HCT116 (cell line): Measurements from ENCODE around the gene SGK1.

Experiments used
- CEBPB ChIP-seq: IDR thresholded peaks from 2 replicates; pipeline ENCODE4 v1.6.1; 2012; ENCODE audit warnings: low read depth
- EZH2 ChIP-seq: fragments of 200-600 bp; sonication (generic); IDR thresholded peaks from 2 replicates; pipeline ENCODE4 v1.6.1; 2017; ENCODE audit warnings: antibody characterized with exemption, mixed run types
- JUND ChIP-seq: IDR thresholded peaks from 2 replicates; pipeline ENCODE4 v1.6.1; 2012
- POLR2A ChIP-seq: IDR thresholded peaks from 2 replicates; pipeline ENCODE4 v1.7.0; 2011; ENCODE audit warnings: borderline replicate concordance; ENCODE audit not compliant: insufficient read depth, insufficient read length; ENCODE audit errors: extremely low read depth
- POLR2AphosphoS5 ChIP-seq: IDR thresholded peaks from 2 replicates; pipeline ENCODE4 v1.6.1; 2011; ENCODE audit warnings: mild to moderate bottlenecking, low read depth, low read length, moderate library complexity
- RAD21 ChIP-seq: IDR thresholded peaks from 2 replicates; pipeline ENCODE4 v1.6.1; 2012; ENCODE audit warnings: low read depth, mild to moderate bottlenecking
- REST ChIP-seq: IDR thresholded peaks from 2 replicates; pipeline ENCODE4 v1.6.1; 2012; ENCODE audit warnings: low read depth
- ZNF274 ChIP-seq: fragments of 200-500 bp; sonication (Bioruptor generic); IDR thresholded peaks from 2 replicates; pipeline ENCODE4 v1.6.1; 2014; ENCODE audit warnings: mild to moderate bottlenecking, low read depth, low read length, inconsistent platforms
- TF ChIP-seq, protein P1 (sequence below), 3 experiments: fragments of 200-600 bp in 1 of 3; sonication (generic) in 1 of 3; IDR thresholded peaks in 2 of 3; conservative IDR thresholded peaks in 1 of 3; 2 replicates each; pipeline ENCODE4 v1.5.1; 2012 to 2017; ENCODE audit warnings: low read depth in 2 of 3, low read length in 2 of 3, antibody characterized with exemption in 1 of 3, borderline replicate concordance in 1 of 3, control low read depth in 1 of 3, mild to moderate bottlenecking in 1 of 3, mixed read lengths in 1 of 3, mixed run types in 1 of 3, moderate library complexity in 1 of 3; ENCODE audit not compliant: insufficient read depth in 1 of 3
- TF ChIP-seq, protein P2 (sequence below): IDR thresholded peaks from 2 replicates; pipeline ENCODE4 v1.6.1; 2012
- TF ChIP-seq, protein P3 (sequence below): IDR thresholded peaks from 2 replicates; pipeline ENCODE4 v1.6.1; 2012

- TF ChIP-seq REST (no peak), POLR2AphosphoS5 (no peak), POLR2A (no peak), CEBPB (no peak), EZH2 (no peak), RAD21 (no peak), JUND (no peak), ZNF274 (no peak)
- TF ChIP-seq, protein P1, sequence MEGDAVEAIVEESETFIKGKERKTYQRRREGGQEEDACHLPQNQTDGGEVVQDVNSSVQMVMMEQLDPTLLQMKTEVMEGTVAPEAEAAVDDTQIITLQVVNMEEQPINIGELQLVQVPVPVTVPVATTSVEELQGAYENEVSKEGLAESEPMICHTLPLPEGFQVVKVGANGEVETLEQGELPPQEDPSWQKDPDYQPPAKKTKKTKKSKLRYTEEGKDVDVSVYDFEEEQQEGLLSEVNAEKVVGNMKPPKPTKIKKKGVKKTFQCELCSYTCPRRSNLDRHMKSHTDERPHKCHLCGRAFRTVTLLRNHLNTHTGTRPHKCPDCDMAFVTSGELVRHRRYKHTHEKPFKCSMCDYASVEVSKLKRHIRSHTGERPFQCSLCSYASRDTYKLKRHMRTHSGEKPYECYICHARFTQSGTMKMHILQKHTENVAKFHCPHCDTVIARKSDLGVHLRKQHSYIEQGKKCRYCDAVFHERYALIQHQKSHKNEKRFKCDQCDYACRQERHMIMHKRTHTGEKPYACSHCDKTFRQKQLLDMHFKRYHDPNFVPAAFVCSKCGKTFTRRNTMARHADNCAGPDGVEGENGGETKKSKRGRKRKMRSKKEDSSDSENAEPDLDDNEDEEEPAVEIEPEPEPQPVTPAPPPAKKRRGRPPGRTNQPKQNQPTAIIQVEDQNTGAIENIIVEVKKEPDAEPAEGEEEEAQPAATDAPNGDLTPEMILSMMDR (IDR thresholded peaks at IDR 0.05 in 2 of 3, conservative IDR thresholded peaks at IDR 0.05 in 1 of 3; ENCODE audit: borderline replicate concordance in 1 of 3, insufficient read depth in 1 of 3, low read depth in 2 of 3, low read length in 2 of 3), result no peak
- TF ChIP-seq, protein P2, sequence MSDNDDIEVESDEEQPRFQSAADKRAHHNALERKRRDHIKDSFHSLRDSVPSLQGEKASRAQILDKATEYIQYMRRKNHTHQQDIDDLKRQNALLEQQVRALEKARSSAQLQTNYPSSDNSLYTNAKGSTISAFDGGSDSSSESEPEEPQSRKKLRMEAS, result no peak
- TF ChIP-seq, protein P3, sequence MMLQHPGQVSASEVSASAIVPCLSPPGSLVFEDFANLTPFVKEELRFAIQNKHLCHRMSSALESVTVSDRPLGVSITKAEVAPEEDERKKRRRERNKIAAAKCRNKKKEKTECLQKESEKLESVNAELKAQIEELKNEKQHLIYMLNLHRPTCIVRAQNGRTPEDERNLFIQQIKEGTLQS, result no peak
These were observed 94.0 kb downstream of the SGK1 start for GRCh38 chr6:134223796-134224420.
